Esophagus squamous epithelium (tissue), 5 donors: ENCODE results near the gene ACMSD. TPM values are rescaled to one million over a fixed set of nuclear protein-coding genes. Genes with fewer than 3 reads are reported as not detected.

Experiments
- DNase-seq: peaks from one replicate; lab custom pipeline; 2025; lab: John Stamatoyannopoulos, UW
- H3K27ac ChIP-seq, 4 donors: fragments of 200-600 bp; sonication (generic); one replicate each; pipeline ENCODE4 v1.5.1; 2016 to 2019; ENCODE audit warnings: mild to moderate bottlenecking in 1 of 4
- H3K27me3 ChIP-seq, 4 donors: fragments of 200-600 bp; sonication (generic); 1 replicate in 3 of 4; 2 replicates in 1 of 4; pipeline versions ENCODE4 v1.5.1 to v1.6.0; 2017 to 2021; ENCODE audit warnings: antibody characterized with exemption in 1 of 4
- H3K36me3 ChIP-seq, 3 donors: fragments of 200-600 bp; sonication (generic); one replicate each; pipeline ENCODE4 v1.5.1; 2016 to 2019
- H3K4me1 ChIP-seq, 3 donors: fragments of 200-600 bp; sonication (generic); one replicate each; pipeline ENCODE4 v1.5.1; 2017 to 2019
- H3K4me3 ChIP-seq, 4 donors: fragments of 200-600 bp; sonication (generic); 1 replicate in 3 of 4; 2 replicates in 1 of 4; pipeline ENCODE4 v1.5.1; 2016 to 2019; ENCODE audit warnings: mild to moderate bottlenecking in 2 of 4, moderate library complexity in 1 of 4
- H3K9me3 ChIP-seq, 3 donors: fragments of 200-600 bp; sonication (generic); one replicate each; pipeline ENCODE4 v1.5.1; 2016 to 2019
- POLR2A ChIP-seq, 4 donors: fragments of 450-650 bp; IDR thresholded peaks; one replicate each; pipeline ENCODE4 v1.6.1; 2017; ENCODE audit warnings: antibody characterized with exemption in 4 of 4, mild to moderate bottlenecking in 4 of 4, moderate library complexity in 3 of 4
- WGBS, 2 donors: methylation state at CpG; one replicate each; pipeline ENCODE4 v1.1.5; 2018; 5-methylcytosine and 5-hydroxymethylcytosine counted together
- intact Hi-C: fragments of 100-400 bp; cut with DNase I; formaldehyde crosslinking; loops from one replicate; pipeline ENCODE4 v1.15.0; 2022
- total RNA-seq, 4 donors: library from RNA; depleted of rRNA; stranded (reverse); fragments of >200 nt; gene quantifications; one replicate each; pipeline ENCODE4 v1.1.0, GENCODE V29; 2016
- TF ChIP-seq, protein P1 (sequence below), 6 experiments: fragments of 450-650 bp in 4 of 6; fragments of 200-600 bp in 2 of 6; sonication (generic) in 2 of 6; IDR thresholded peaks; one replicate each; pipeline ENCODE4 v1.5.1; 2016 to 2019; ENCODE audit warnings: antibody characterized with exemption in 6 of 6, mild to moderate bottlenecking in 4 of 6, moderate library complexity in 4 of 6
- donor health status: DM: yes; HTN: yes; CAD: no.

ACMSD gene
- total RNA-seq, 4 donors from 2014 or later: not detected

- WGBS, 2 donors: 59 to 63% methylated on average over 3 of the region's 3 CpGs
- intact Hi-C loops: no loop called here
Observed at GRCh38 chr2:134861173-134861572, 22.8 kb downstream of the ACMSD start.

DNA sequence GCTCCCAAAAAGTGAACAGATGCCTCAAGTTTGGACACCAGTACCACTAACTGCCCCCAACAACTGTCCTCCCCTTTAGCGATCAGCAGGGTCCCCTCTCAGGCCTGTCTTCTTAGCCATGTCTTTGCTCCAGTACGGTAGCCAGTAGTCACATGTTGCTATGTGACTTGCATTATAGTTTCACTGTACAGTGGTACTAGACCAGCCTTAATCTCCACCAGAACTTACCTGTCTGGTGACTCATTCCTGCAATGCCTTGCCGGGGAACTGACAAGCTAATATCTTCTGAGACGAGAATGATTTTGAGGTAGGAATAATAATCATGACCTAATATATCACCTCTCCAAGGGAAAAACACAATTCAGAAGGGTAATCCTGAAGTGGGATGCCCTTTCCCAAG, 23.7 kb downstream of the ACMSD start:
- H3K36me3 ChIP-seq: no peaks in the 10 kb centered on the region
- no peak overlapping the region for H3K4me3 ChIP-seq
- H3K27ac ChIP-seq: no peak overlapping the region
- no peaks in the 10 kb centered on the region for H3K27me3 ChIP-seq
- 69 to 85% methylated on average over 4 of the region's 4 CpGs for WGBS, 2 donors
- no peak for DNase-seq
- no peaks in the 10 kb centered on the region for H3K4me1 ChIP-seq
- H3K9me3 ChIP-seq: no peaks in the 10 kb centered on the region
- TF ChIP-seq POLR2A (IDR thresholded peaks at IDR 0.05): no peak
- TF ChIP-seq, protein P1, sequence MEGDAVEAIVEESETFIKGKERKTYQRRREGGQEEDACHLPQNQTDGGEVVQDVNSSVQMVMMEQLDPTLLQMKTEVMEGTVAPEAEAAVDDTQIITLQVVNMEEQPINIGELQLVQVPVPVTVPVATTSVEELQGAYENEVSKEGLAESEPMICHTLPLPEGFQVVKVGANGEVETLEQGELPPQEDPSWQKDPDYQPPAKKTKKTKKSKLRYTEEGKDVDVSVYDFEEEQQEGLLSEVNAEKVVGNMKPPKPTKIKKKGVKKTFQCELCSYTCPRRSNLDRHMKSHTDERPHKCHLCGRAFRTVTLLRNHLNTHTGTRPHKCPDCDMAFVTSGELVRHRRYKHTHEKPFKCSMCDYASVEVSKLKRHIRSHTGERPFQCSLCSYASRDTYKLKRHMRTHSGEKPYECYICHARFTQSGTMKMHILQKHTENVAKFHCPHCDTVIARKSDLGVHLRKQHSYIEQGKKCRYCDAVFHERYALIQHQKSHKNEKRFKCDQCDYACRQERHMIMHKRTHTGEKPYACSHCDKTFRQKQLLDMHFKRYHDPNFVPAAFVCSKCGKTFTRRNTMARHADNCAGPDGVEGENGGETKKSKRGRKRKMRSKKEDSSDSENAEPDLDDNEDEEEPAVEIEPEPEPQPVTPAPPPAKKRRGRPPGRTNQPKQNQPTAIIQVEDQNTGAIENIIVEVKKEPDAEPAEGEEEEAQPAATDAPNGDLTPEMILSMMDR (IDR thresholded peaks at IDR 0.05): no peak
- intact Hi-C loops: no loop called here

More at GRCh38 chr2:134861173-134861572, 22.8 kb downstream of the ACMSD start:
- no peak for TF ChIP-seq POLR2A (IDR thresholded peaks at IDR 0.05)
- TF ChIP-seq, protein P1 (IDR thresholded peaks at IDR 0.05): no peak
- Histone ChIP-seq H3K4me3 (no peak overlapping the region), H3K9me3 (no peaks in the 10 kb centered on the region), H3K27me3 (no peaks in the 10 kb centered on the region), H3K27ac (no peak overlapping the region), H3K36me3 (no peaks in the 10 kb centered on the region), H3K4me1 (no peaks in the 10 kb centered on the region)
- DNase-seq: no peak

GRCh38 chr2:134862674-134863073, 24.3 kb downstream of the ACMSD start:
- no peaks in the 10 kb centered on the region for H3K36me3 ChIP-seq
- no peak for DNase-seq
- intact Hi-C loops: no loop called here
- TF ChIP-seq, protein P1 (IDR thresholded peaks at IDR 0.05): no peak
- TF ChIP-seq POLR2A (IDR thresholded peaks at IDR 0.05): no peak
- H3K27ac ChIP-seq: no peak overlapping the region
- 82 to 100% methylated on average over 1 to 3 of the region's 3 CpGs for WGBS, 2 donors
- H3K4me3 ChIP-seq: no peak overlapping the region
- no peaks in the 10 kb centered on the region for H3K4me1 ChIP-seq
- H3K9me3 ChIP-seq: no peaks in the 10 kb centered on the region
- H3K27me3 ChIP-seq: no peaks in the 10 kb centered on the region

- H3K36me3 ChIP-seq: no peaks in the 10 kb centered on the region
- 78 to 89% methylated on average over 7 to 8 of the region's 20 CpGs for WGBS, 2 donors
- intact Hi-C loops: no loop called here
Observed at GRCh38 chr2:134863446-134863845, 25.0 kb downstream of the ACMSD start.

GRCh38 chr2:134865067-134865787, 26.8 kb downstream of the ACMSD start:
- Histone ChIP-seq H3K4me1 (no peaks in the 10 kb centered on the region), H3K4me3 (no peak overlapping the region), H3K27ac (no peak overlapping the region), H3K27me3 (no peaks in the 10 kb centered on the region), H3K9me3 (no peaks in the 10 kb centered on the region), H3K36me3 (no peaks in the 10 kb centered on the region)
- TF ChIP-seq POLR2A (IDR thresholded peaks at IDR 0.05): no peak
- TF ChIP-seq, protein P1 (IDR thresholded peaks at IDR 0.05): no peak
- 70% methylated on average over 5 of the region's 5 CpGs for WGBS, 2 donors
- DNase-seq: no peak
- intact Hi-C loops: no loop called here

More at GRCh38 chr2:134863446-134863845, 25.0 kb downstream of the ACMSD start:
- Histone ChIP-seq H3K4me1 (no peaks in the 10 kb centered on the region), H3K4me3 (no peak overlapping the region), H3K27me3 (no peaks in the 10 kb centered on the region), H3K27ac (no peak overlapping the region), H3K9me3 (no peaks in the 10 kb centered on the region)
- TF ChIP-seq, protein P1 (IDR thresholded peaks at IDR 0.05): no peak
- TF ChIP-seq POLR2A (IDR thresholded peaks at IDR 0.05): no peak
- DNase-seq: no peak
